ENCODE results near the gene PIK3R6. TPM values are rescaled to one million over a fixed set of nuclear protein-coding genes. Genes with fewer than 3 reads are reported as not detected.

The PIK3R6 gene
- total RNA-seq, 1 donor from 2014 or later, result 0.48 TPM

GRCh38 chr17:8875436-8875835 lies 8.0 kb upstream of the PIK3R6 start:
- no peak for DNase-seq (ENCODE audit: low spot score)

- no peak for DNase-seq (ENCODE audit: low spot score)
Observed at GRCh38 chr17:8873801-8874715, 6.6 kb upstream of the PIK3R6 start.

GRCh38 chr17:8872705-8873435 lies 5.4 kb upstream of the PIK3R6 start:
- no peak for DNase-seq (ENCODE audit: low spot score)

- no peak for DNase-seq (ENCODE audit: low spot score)
Observed at GRCh38 chr17:8872036-8872704, 4.7 kb upstream of the PIK3R6 start.

GRCh38 chr17:8871081-8871581 lies 3.7 kb upstream of the PIK3R6 start:
- DNase-seq (ENCODE audit: low spot score), result no peak

GRCh38 chr17:8870406-8871040 lies 3.0 kb upstream of the PIK3R6 start:
- DNase-seq (ENCODE audit: low spot score), result no peak

- DNase-seq (ENCODE audit: low spot score), result no peak
Observed at GRCh38 chr17:8869114-8869815, 1.8 kb upstream of the PIK3R6 start.

- no peak for DNase-seq (ENCODE audit: low spot score)
Observed at GRCh38 chr17:8868529-8868951, 1.1 kb upstream of the PIK3R6 start.

GRCh38 chr17:8868092-8868491 lies 618 bp upstream of the PIK3R6 start:
- DNase-seq (ENCODE audit: low spot score), result no peak

- DNase-seq (ENCODE audit: low spot score), result no peak
Observed at GRCh38 chr17:8865811-8866210, 1.7 kb downstream of the PIK3R6 start.

GRCh38 chr17:8865385-8865784 lies 2.1 kb downstream of the PIK3R6 start:
- no peak for DNase-seq (ENCODE audit: low spot score)

- DNase-seq (ENCODE audit: low spot score), result no peak
Observed at GRCh38 chr17:8862213-8863056, 5.0 kb downstream of the PIK3R6 start.

- DNase-seq (ENCODE audit: low spot score), result no peak
Observed at GRCh38 chr17:8861495-8862181, 5.8 kb downstream of the PIK3R6 start.

- DNase-seq (ENCODE audit: low spot score), result no peak
Observed at GRCh38 chr17:8859804-8860430, 7.6 kb downstream of the PIK3R6 start.

- no peak for DNase-seq (ENCODE audit: low spot score)
Observed at GRCh38 chr17:8859027-8859803, 8.3 kb downstream of the PIK3R6 start.

- DNase-seq (ENCODE audit: low spot score), result peak; percentile 40
Observed at GRCh38 chr17:8857919-8858318, 9.6 kb downstream of the PIK3R6 start.

GRCh38 chr17:8856869-8857575 lies 10.5 kb downstream of the PIK3R6 start:
- DNase-seq (ENCODE audit: low spot score), result no peak

Data from umbilical cord (tissue), 2 donors.